Measurements from ENCODE around the gene MELTF. TPM values are rescaled to one million over a fixed set of nuclear protein-coding genes. Genes with fewer than 3 reads are reported as not detected.

The MELTF gene
- total RNA-seq, 1 donor from 2014 or later, result 2.9 TPM

DNA sequence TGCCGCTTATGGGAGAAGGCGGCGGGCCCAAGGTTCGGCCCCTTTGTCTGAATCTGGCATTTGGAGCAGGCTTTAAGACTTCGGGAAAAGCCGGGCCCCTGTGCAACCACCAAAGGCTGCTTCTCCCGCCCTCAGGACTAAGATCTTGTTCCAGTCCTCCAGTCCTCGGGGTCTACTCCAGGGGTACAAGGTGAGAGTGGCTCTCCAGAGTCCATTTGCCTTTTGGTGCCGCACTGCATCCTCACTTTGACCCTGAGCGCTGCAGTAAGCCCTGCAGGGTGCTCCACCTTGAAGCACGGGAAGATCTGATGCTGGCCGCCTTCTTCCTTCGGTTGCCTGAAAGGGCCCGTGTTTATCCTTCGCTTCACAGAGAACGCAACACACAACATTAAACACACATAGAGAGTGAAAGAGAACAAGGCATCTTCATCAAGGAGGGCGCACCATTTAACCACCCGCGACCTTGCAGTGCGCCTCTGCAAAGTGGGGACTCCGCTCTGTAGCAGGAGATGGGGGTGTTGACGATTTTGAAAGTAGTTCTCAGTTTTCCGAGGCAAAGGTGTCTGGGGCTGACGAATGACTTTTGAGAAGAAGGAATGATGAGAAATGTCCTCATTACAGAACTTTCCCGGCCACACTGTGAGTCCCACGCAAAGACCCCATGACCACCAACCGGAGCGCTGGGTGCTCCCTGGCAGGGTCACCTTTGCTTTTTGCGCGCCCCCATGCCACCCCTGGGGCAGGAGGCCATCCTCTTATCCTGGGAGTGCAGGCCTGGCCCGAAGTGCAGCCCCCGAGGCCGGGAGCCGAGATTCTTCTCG is 62.0 kb downstream of the MELTF start:
- DNase-seq (ENCODE audit: low spot score), result no peak
- Mint-ChIP-seq H3K4me3 (ENCODE audit: unreplicated experiment) (peak overlapping the region; percentile 80), H3K9me3 (ENCODE audit: unreplicated experiment) (no peaks in the 10 kb centered on the region), H3K27me3 (ENCODE audit: unreplicated experiment) (peaks cover 26% of the 10 kb centered on the region), H3K4me1 (ENCODE audit: unreplicated experiment) (peaks cover 7% of the 10 kb centered on the region), H3K27ac (ENCODE audit: unreplicated experiment) (no peak overlapping the region), H3K36me3 (ENCODE audit: low read depth, unreplicated experiment) (peaks cover 23% of the 10 kb centered on the region)
- no peak for TF ChIP-seq CTCF (IDR thresholded peaks at IDR 0.05; ENCODE audit: unreplicated experiment)

- H3K4me3 Mint-ChIP-seq (ENCODE audit: unreplicated experiment), result no peak overlapping the region
Measured at GRCh38 chr3:196966526-196967401, 62.9 kb downstream of the MELTF start.

GRCh38 chr3:196965804-196966173 is 63.8 kb downstream of the MELTF start:
- Mint-ChIP-seq H3K9me3 (ENCODE audit: unreplicated experiment) (no peaks in the 10 kb centered on the region), H3K36me3 (ENCODE audit: low read depth, unreplicated experiment) (peaks cover 19% of the 10 kb centered on the region), H3K4me3 (ENCODE audit: unreplicated experiment) (no peak overlapping the region), H3K4me1 (ENCODE audit: unreplicated experiment) (peaks cover 10% of the 10 kb centered on the region), H3K27ac (ENCODE audit: unreplicated experiment) (no peak overlapping the region), H3K27me3 (ENCODE audit: unreplicated experiment) (peaks cover 22% of the 10 kb centered on the region)
- DNase-seq (ENCODE audit: low spot score), result no peak
- no peak for TF ChIP-seq CTCF (IDR thresholded peaks at IDR 0.05; ENCODE audit: unreplicated experiment)

More at GRCh38 chr3:196966526-196967401, 62.9 kb downstream of the MELTF start:
- TF ChIP-seq CTCF (IDR thresholded peaks at IDR 0.05; ENCODE audit: unreplicated experiment), result no peak
- no peak for DNase-seq (ENCODE audit: low spot score)
- Mint-ChIP-seq H3K27ac (ENCODE audit: unreplicated experiment) (no peak overlapping the region), H3K36me3 (ENCODE audit: low read depth, unreplicated experiment) (peaks cover 23% of the 10 kb centered on the region), H3K4me1 (ENCODE audit: unreplicated experiment) (peaks cover 10% of the 10 kb centered on the region), H3K27me3 (ENCODE audit: unreplicated experiment) (peaks cover 26% of the 10 kb centered on the region), H3K9me3 (ENCODE audit: unreplicated experiment) (no peaks in the 10 kb centered on the region)

GRCh38 chr3:196965112-196965803 is 64.4 kb downstream of the MELTF start:
- Mint-ChIP-seq H3K27me3 (ENCODE audit: unreplicated experiment) (peaks cover 17% of the 10 kb centered on the region), H3K9me3 (ENCODE audit: unreplicated experiment) (no peaks in the 10 kb centered on the region), H3K36me3 (ENCODE audit: low read depth, unreplicated experiment) (peaks cover 13% of the 10 kb centered on the region), H3K4me3 (ENCODE audit: unreplicated experiment) (no peak overlapping the region), H3K4me1 (ENCODE audit: unreplicated experiment) (peaks cover 7% of the 10 kb centered on the region), H3K27ac (ENCODE audit: unreplicated experiment) (no peak overlapping the region)
- no peak for TF ChIP-seq CTCF (IDR thresholded peaks at IDR 0.05; ENCODE audit: unreplicated experiment)
- DNase-seq (ENCODE audit: low spot score), result no peak
